Jurkat, Clone E6-1 (cell line): ENCODE measurements around the gene RALA.
"Not testable (repeated sequence)": the region's sequence is repeated elsewhere in the genome, so short reads cannot be mapped to it uniquely, and the experiment has no call there.

Source experiments
- DNase-seq: peaks from one replicate; pipeline ENCODE4 v3.0.0-alpha.2; 2011; ENCODE audit warnings: low read depth, low spot score
- H3K4me3 ChIP-seq: 2 replicates; pipeline ENCODE4 v1.5.1; 2011; ENCODE audit warnings: mild to moderate bottlenecking, low read length, control low read depth, moderate library complexity

The RALA gene

GRCh38 chr7:39749177-39749576 lies 125.8 kb downstream of the RALA start:
- no peak overlapping the region for H3K4me3 ChIP-seq
- no peak for DNase-seq

GRCh38 chr7:39749717-39750116 lies 126.3 kb downstream of the RALA start:
- H3K4me3 ChIP-seq: no peak overlapping the region
- DNase-seq: no peak

GRCh38 chr7:39750253-39751077 lies 127.1 kb downstream of the RALA start:
- no peak for DNase-seq

DNA sequence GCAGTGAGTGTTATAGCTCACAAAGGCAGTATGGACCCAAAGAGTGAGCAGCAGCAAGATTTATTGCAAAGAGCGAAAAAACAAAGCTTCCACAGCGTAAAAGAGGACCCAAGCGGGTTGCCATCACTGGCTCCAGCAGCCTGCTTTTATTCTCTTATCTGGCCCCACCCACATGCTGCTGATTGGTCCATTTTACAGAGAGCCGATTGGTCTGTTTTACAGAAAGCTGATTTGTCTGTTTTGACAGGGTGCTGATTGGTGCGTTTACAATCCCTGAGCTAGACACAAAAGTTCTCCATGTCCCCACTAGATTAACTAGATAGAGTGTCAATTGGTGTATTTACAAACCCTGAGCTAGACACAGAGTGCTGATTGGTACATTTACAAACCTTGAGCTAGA lies 129.9 kb downstream of the RALA start:
- H3K4me3 ChIP-seq, DNase-seq: not testable (repeated sequence)

More at GRCh38 chr7:39750253-39751077, 127.1 kb downstream of the RALA start:
- no peak overlapping the region for H3K4me3 ChIP-seq

GRCh38 chr7:39753823-39754325 lies 130.5 kb downstream of the RALA start:
- DNase-seq: no peak
- no peak overlapping the region for H3K4me3 ChIP-seq

DNA sequence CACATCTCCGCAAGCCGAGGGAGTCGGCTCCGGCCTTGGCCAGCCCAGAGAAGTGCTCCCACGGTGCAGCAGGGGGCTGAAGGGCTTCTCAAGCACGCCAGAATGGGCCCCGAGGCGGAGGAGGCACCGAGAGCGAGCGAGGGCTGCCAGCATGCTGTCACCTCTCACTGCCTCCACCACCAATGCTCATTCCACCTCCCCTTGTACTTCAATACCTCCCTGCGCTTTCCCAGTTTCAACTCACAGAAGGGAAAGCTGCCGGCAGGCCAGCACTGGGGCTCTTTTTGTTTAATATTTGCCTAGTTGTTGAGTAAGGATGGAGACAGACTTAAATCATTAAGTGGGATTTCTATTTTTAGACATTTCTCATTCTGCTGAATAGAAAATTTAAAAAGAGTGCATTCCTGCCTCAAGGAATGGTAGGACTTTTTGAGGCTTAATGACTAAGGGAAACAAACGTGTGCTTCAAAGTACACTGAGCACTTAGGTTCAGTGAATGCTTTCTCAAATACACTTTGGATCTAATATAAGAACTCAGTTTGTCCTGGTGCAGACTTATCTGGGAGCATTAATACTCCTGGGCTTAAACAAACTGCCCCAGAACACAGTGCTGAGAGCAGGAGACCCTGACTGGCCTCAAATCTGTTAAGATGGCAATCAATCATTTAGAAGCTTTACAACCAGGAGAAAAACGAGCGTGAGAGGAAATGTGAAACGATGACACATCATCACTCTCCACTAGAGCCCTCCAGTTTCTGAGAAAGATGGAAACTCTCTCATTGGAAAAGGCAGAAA lies 131.2 kb downstream of the RALA start:
- DNase-seq: no peak
- no peak overlapping the region for H3K4me3 ChIP-seq

DNA sequence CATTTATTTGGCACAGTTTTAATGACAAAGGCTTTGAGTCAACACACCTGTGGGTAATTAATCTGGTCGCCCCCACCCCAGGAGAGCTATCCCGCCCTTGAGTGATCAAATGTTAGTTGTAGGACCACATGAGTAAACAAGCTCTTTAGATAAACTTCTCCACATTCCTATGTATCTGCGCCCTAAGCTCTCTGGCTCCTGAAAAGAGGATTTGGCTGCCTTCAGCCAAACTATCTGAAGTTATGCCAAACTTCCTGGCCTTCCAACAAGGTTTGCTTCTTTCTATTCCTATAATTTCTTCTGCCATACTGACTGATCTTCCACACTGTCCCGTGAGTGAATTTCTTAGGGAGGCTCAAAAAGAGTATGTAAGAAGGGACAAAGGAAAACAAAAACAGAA lies 134.2 kb downstream of the RALA start:
- DNase-seq: no peak
- no peak overlapping the region for H3K4me3 ChIP-seq
